ENCODE results near the gene ARHGAP4.

ARHGAP4 gene

GRCh38 chrX:153903238-153903980 is 22.7 kb downstream of the ARHGAP4 start:
- Histone ChIP-seq H3K9me3 (ENCODE audit: control insufficient read depth in 5 of 5, low read length in 5 of 5) (no peaks in the 10 kb centered on the region), H3K36me3 (ENCODE audit: control insufficient read depth in 5 of 5, insufficient read depth in 5 of 5, low read length in 5 of 5) (peaks cover 0 to 4% (median 0%) of the 10 kb centered on the region in 5 donors), H3K4me3 (ENCODE audit: low read depth in 1 of 5, low read length in 5 of 5) (peak overlapping the region in 2 of 5 donors; percentile 55 to 62), H3K9ac (ENCODE audit: low read length in 5 of 5) (no peak overlapping the region), H3K27me3 (ENCODE audit: control insufficient read depth in 5 of 5, insufficient read depth in 4 of 5, low read length in 5 of 5) (peaks cover 12 to 32% (median 18%) of the 10 kb centered on the region in 5 donors), H3K27ac (ENCODE audit: low read depth, low read length) (no peak overlapping the region), H3K4me1 (ENCODE audit: control insufficient read depth in 5 of 5, insufficient read depth in 5 of 5, low read length in 5 of 5) (peaks cover 0 to 60% (median 28%) of the 10 kb centered on the region in 5 donors)

- Histone ChIP-seq H3K36me3 (ENCODE audit: control insufficient read depth in 5 of 5, insufficient read depth in 5 of 5, low read length in 5 of 5) (no peaks in the 10 kb centered on the region), H3K9me3 (ENCODE audit: control insufficient read depth in 5 of 5, low read length in 5 of 5) (no peaks in the 10 kb centered on the region), H3K27ac (ENCODE audit: low read depth, low read length) (no peak overlapping the region), H3K27me3 (ENCODE audit: control insufficient read depth in 5 of 5, insufficient read depth in 4 of 5, low read length in 5 of 5) (peaks cover 8 to 31% (median 18%) of the 10 kb centered on the region in 5 donors), H3K9ac (ENCODE audit: low read length in 5 of 5) (no peak overlapping the region), H3K4me3 (ENCODE audit: low read depth in 1 of 5, low read length in 5 of 5) (peak overlapping the region in 1 of 5 donors; percentile 7), H3K4me1 (ENCODE audit: control insufficient read depth in 5 of 5, insufficient read depth in 5 of 5, low read length in 5 of 5) (peaks cover 0 to 59% (median 28%) of the 10 kb centered on the region in 5 donors)
Measured at GRCh38 chrX:153902385-153902784, 23.7 kb downstream of the ARHGAP4 start.

- H3K36me3 ChIP-seq (ENCODE audit: control insufficient read depth in 5 of 5, insufficient read depth in 5 of 5, low read length in 5 of 5) = no peaks in the 10 kb centered on the region
- H3K4me1 ChIP-seq (ENCODE audit: control insufficient read depth in 5 of 5, insufficient read depth in 5 of 5, low read length in 5 of 5) = peaks cover 0 to 53% (median 28%) of the 10 kb centered on the region in 5 donors
- no peak overlapping the region for H3K4me3 ChIP-seq (ENCODE audit: low read depth in 1 of 5, low read length in 5 of 5)
- H3K27ac ChIP-seq (ENCODE audit: low read depth, low read length) = no peak overlapping the region
- no peak overlapping the region for H3K9ac ChIP-seq (ENCODE audit: low read length in 5 of 5)
- H3K9me3 ChIP-seq (ENCODE audit: control insufficient read depth in 5 of 5, low read length in 5 of 5) = peaks cover 0 to under 1% (median 0%) of the 10 kb centered on the region in 5 donors
- H3K27me3 ChIP-seq (ENCODE audit: control insufficient read depth in 5 of 5, insufficient read depth in 4 of 5, low read length in 5 of 5) = peaks cover 5 to 26% (median 18%) of the 10 kb centered on the region in 5 donors
Measured at GRCh38 chrX:153901753-153902140, 24.3 kb downstream of the ARHGAP4 start.

DNA sequence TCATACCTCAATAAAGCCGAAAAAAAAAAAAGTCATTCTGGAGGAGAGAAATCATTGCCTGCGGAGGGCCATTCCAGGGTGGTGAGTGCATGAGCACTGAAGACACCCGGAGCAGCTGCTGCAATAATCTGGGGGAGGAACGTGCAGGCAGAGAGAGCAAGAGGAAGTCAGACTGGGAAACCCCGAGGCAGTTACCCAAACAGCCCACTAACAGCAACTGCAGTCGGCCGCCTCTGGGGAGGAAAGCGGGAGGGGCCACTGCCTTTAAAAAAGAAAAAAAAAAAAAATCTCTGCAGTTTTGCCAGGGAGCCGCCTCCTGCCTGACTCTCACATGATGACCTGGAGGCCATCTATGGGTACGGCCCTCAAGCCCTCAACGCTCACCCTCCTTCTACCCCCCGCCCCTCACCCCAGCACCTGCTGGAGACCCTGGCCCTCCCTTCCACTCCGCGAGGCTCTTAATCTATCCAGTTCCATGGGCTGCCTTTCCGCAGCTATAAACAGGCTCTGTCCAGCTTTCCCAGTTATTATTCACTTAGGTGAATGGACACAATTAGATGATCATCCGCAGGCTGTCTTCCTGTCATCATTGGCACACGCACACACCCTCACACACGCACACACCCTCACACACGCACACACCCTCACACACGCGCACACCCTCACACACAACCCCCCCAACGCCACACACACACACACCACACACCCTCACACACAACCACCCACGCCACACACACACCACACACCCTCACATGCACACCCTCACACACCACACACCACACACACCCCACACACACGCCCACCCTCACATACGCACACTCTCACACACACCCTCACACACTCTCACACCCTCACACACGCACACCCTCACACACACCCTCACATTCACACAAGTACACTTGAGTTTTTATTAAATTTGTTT is 25.0 kb downstream of the ARHGAP4 start:
- peaks cover 4 to 21% (median 12%) of the 10 kb centered on the region in 5 donors for H3K27me3 ChIP-seq (ENCODE audit: control insufficient read depth in 5 of 5, insufficient read depth in 4 of 5, low read length in 5 of 5)
- H3K27ac ChIP-seq (ENCODE audit: low read depth, low read length) = no peak overlapping the region
- peaks cover 0 to 47% (median 28%) of the 10 kb centered on the region in 5 donors for H3K4me1 ChIP-seq (ENCODE audit: control insufficient read depth in 5 of 5, insufficient read depth in 5 of 5, low read length in 5 of 5)
- H3K9ac ChIP-seq (ENCODE audit: low read length in 5 of 5) = no peak overlapping the region
- peaks cover 0 to 3% (median 1%) of the 10 kb centered on the region in 5 donors for H3K9me3 ChIP-seq (ENCODE audit: control insufficient read depth in 5 of 5, low read length in 5 of 5)
- no peaks in the 10 kb centered on the region for H3K36me3 ChIP-seq (ENCODE audit: control insufficient read depth in 5 of 5, insufficient read depth in 5 of 5, low read length in 5 of 5)
- no peak overlapping the region for H3K4me3 ChIP-seq (ENCODE audit: low read depth in 1 of 5, low read length in 5 of 5)

DNA sequence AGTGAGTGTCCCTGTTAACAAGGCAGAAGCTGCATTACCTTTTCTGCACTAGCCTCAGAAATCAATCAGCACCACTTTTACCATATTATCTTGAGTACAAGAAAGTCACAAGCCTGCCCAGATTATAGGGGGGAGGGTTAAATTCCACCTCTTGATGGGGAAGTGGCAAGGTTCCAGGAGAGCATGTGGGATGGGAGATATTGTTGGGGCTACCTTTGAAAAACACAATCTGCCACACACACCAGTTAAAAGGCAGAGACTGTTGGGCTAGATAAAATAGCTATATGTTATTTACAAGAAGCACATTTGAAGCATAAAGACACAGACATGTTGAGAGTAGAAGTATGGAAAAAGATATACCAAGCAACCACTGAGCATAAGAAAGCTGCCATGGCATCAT is 28.2 kb downstream of the ARHGAP4 start:
- Histone ChIP-seq H3K27me3 (ENCODE audit: control insufficient read depth in 5 of 5, insufficient read depth in 4 of 5, low read length in 5 of 5) (peaks cover under 1 to 23% (median 15%) of the 10 kb centered on the region in 5 donors), H3K9me3 (ENCODE audit: control insufficient read depth in 5 of 5, low read length in 5 of 5) (peaks cover 0 to 4% (median 3%) of the 10 kb centered on the region in 5 donors), H3K9ac (ENCODE audit: low read length in 5 of 5) (no peak overlapping the region), H3K36me3 (ENCODE audit: control insufficient read depth in 5 of 5, insufficient read depth in 5 of 5, low read length in 5 of 5) (no peaks in the 10 kb centered on the region), H3K4me3 (ENCODE audit: low read depth in 1 of 5, low read length in 5 of 5) (no peak overlapping the region), H3K4me1 (ENCODE audit: control insufficient read depth in 5 of 5, insufficient read depth in 5 of 5, low read length in 5 of 5) (peaks cover 0 to 23% (median 17%) of the 10 kb centered on the region in 5 donors), H3K27ac (ENCODE audit: low read depth, low read length) (no peak overlapping the region)

- Histone ChIP-seq H3K36me3 (ENCODE audit: control insufficient read depth in 5 of 5, insufficient read depth in 5 of 5, low read length in 5 of 5) (no peaks in the 10 kb centered on the region), H3K4me3 (ENCODE audit: low read depth in 1 of 5, low read length in 5 of 5) (no peak overlapping the region), H3K27me3 (ENCODE audit: control insufficient read depth in 5 of 5, insufficient read depth in 4 of 5, low read length in 5 of 5) (peaks cover 20 to 64% (median 45%) of the 10 kb centered on the region in 5 donors)
Measured at GRCh38 chrX:153889123-153889522, 36.9 kb downstream of the ARHGAP4 start.

GRCh38 chrX:153888344-153888743 is 37.7 kb downstream of the ARHGAP4 start:
- Histone ChIP-seq H3K36me3 (ENCODE audit: control insufficient read depth in 5 of 5, insufficient read depth in 5 of 5, low read length in 5 of 5) (no peaks in the 10 kb centered on the region), H3K27me3 (ENCODE audit: control insufficient read depth in 5 of 5, insufficient read depth in 4 of 5, low read length in 5 of 5) (peaks cover 26 to 66% (median 52%) of the 10 kb centered on the region in 5 donors), H3K27ac (ENCODE audit: low read depth, low read length) (no peak overlapping the region), H3K4me1 (ENCODE audit: control insufficient read depth in 5 of 5, insufficient read depth in 5 of 5, low read length in 5 of 5) (peaks cover 0 to 6% (median 0%) of the 10 kb centered on the region in 5 donors), H3K9me3 (ENCODE audit: control insufficient read depth in 5 of 5, low read length in 5 of 5) (peaks cover 0 to 4% (median 0%) of the 10 kb centered on the region in 5 donors), H3K4me3 (ENCODE audit: low read depth in 1 of 5, low read length in 5 of 5) (no peak overlapping the region), H3K9ac (ENCODE audit: low read length in 5 of 5) (no peak overlapping the region)

More at GRCh38 chrX:153889123-153889522, 36.9 kb downstream of the ARHGAP4 start:
- Histone ChIP-seq H3K9me3 (ENCODE audit: control insufficient read depth in 5 of 5, low read length in 5 of 5) (peaks cover 0 to 4% (median 0%) of the 10 kb centered on the region in 5 donors), H3K27ac (ENCODE audit: low read depth, low read length) (no peak overlapping the region), H3K4me1 (ENCODE audit: control insufficient read depth in 5 of 5, insufficient read depth in 5 of 5, low read length in 5 of 5) (peaks cover 0 to 6% (median 0%) of the 10 kb centered on the region in 5 donors), H3K9ac (ENCODE audit: low read length in 5 of 5) (no peak overlapping the region)

DNA sequence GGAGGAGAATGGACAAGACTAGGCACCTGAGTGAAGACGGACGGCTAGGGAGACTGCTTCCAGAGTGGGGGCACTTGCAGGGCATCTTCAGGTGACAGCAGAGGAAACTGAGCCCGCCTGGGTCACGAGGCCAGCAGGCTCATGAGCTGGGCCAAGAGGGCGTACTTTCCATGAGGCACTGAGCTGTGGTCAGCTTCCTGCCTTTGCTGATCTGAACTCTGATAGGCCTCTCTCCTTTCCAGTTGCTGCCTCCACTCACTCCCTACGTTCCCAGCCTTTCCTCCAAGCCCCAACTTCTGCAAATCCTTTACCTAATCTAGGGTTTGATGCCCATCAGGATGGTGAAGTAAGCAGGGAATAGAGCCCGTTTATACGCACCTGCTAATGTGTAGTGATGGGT is 38.7 kb downstream of the ARHGAP4 start:
- no peaks in the 10 kb centered on the region for H3K36me3 ChIP-seq (ENCODE audit: control insufficient read depth in 5 of 5, insufficient read depth in 5 of 5, low read length in 5 of 5)
- peaks cover 0 to 4% (median 0%) of the 10 kb centered on the region in 5 donors for H3K9me3 ChIP-seq (ENCODE audit: control insufficient read depth in 5 of 5, low read length in 5 of 5)
- H3K27me3 ChIP-seq (ENCODE audit: control insufficient read depth in 5 of 5, insufficient read depth in 4 of 5, low read length in 5 of 5) = peaks cover 33 to 68% (median 56%) of the 10 kb centered on the region in 5 donors
- no peak overlapping the region for H3K4me3 ChIP-seq (ENCODE audit: low read depth in 1 of 5, low read length in 5 of 5)
- H3K27ac ChIP-seq (ENCODE audit: low read depth, low read length) = no peak overlapping the region
- peaks cover 0 to 6% (median 0%) of the 10 kb centered on the region in 5 donors for H3K4me1 ChIP-seq (ENCODE audit: control insufficient read depth in 5 of 5, insufficient read depth in 5 of 5, low read length in 5 of 5)
- no peak overlapping the region for H3K9ac ChIP-seq (ENCODE audit: low read length in 5 of 5)

GRCh38 chrX:153886915-153887314 is 39.1 kb downstream of the ARHGAP4 start:
- peaks cover 0 to 6% (median 0%) of the 10 kb centered on the region in 5 donors for H3K4me1 ChIP-seq (ENCODE audit: control insufficient read depth in 5 of 5, insufficient read depth in 5 of 5, low read length in 5 of 5)
- no peaks in the 10 kb centered on the region for H3K36me3 ChIP-seq (ENCODE audit: control insufficient read depth in 5 of 5, insufficient read depth in 5 of 5, low read length in 5 of 5)
- H3K27me3 ChIP-seq (ENCODE audit: control insufficient read depth in 5 of 5, insufficient read depth in 4 of 5, low read length in 5 of 5) = peaks cover 33 to 69% (median 57%) of the 10 kb centered on the region in 5 donors
- H3K9ac ChIP-seq (ENCODE audit: low read length in 5 of 5) = no peak overlapping the region
- no peak overlapping the region for H3K4me3 ChIP-seq (ENCODE audit: low read depth in 1 of 5, low read length in 5 of 5)
- no peak overlapping the region for H3K27ac ChIP-seq (ENCODE audit: low read depth, low read length)
- H3K9me3 ChIP-seq (ENCODE audit: control insufficient read depth in 5 of 5, low read length in 5 of 5) = peaks cover 0 to 4% (median 0%) of the 10 kb centered on the region in 5 donors
